NCI-H187 treated with DMSO at 0.1 percent for 48 hours (cell line): ENCODE measurements around the gene TP53TG3.
"Not testable (repeated sequence)": the region's sequence is repeated elsewhere in the genome, so short reads cannot be mapped to it uniquely, and the experiment has no call there.

Source experiments
- DNase-seq: peaks from one replicate; lab custom pipeline; 2025; lab: John Stamatoyannopoulos, UW

TP53TG3 gene, protein sequence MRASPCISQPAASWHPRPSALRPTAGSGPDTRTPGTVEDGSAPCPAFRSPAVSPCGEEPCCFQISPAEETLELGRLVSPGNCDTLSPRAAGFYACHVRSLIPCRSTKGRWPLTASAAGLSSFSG

GRCh38 chr16:32676065-32676464 lies at the start of gene TP53TG3:
TSS of gene TP53TG3 (minus strand) at chr16:32676165. CDS start at chr16:32676097, 68 bp downstream.
- not testable (repeated sequence) for DNase-seq

DNA sequence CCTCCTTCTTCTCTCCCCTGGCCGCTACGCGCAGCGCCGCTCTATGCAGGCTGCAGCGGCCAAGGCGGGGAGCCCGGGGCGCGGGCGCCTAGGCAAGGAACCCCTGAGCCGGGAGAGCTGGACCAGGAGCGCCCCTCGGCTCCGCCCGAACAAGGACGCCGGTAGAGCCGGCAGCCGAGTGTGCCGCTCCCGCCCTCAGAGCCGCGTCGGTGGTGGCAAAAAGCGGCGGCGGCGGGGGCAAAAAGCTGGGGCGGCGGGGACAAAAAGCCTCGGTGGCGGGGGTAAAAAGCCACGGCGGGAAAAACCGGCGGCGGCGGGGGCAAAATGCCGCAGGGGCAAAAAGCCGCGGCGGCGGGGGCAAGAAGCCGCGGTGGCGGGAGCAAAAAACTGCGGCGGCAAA lies 25.1 kb downstream of the TP53TG3 start:
- DNase-seq: not testable (repeated sequence)

DNA sequence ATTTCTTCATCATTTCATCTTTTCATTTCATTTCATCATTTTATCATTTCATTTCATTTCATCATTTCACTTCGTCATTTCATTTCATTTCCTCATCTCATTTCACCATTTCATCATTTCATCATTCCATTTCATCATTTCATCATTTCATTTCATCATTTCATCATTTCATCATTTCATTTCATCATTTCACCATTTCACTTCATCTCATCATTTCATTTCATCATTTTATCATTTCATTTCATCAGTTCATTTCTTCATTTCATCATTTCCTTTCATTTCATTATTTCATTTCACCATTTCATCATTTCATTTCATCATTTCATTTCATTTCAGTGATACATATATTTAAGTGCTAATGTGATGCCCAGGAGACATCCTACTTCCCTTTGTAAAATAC lies 28.4 kb downstream of the TP53TG3 start:
- not testable (repeated sequence) for DNase-seq

GRCh38 chr16:32646780-32647179 lies 29.2 kb downstream of the TP53TG3 start:
- DNase-seq: not testable (repeated sequence)

- DNase-seq: not testable (repeated sequence)
Measured at GRCh38 chr16:32646177-32646576, 29.8 kb downstream of the TP53TG3 start.

GRCh38 chr16:32645278-32645908 lies 30.6 kb downstream of the TP53TG3 start:
- DNase-seq: not testable (repeated sequence)

GRCh38 chr16:32644715-32645114 lies 31.2 kb downstream of the TP53TG3 start:
- not testable (repeated sequence) for DNase-seq

DNA sequence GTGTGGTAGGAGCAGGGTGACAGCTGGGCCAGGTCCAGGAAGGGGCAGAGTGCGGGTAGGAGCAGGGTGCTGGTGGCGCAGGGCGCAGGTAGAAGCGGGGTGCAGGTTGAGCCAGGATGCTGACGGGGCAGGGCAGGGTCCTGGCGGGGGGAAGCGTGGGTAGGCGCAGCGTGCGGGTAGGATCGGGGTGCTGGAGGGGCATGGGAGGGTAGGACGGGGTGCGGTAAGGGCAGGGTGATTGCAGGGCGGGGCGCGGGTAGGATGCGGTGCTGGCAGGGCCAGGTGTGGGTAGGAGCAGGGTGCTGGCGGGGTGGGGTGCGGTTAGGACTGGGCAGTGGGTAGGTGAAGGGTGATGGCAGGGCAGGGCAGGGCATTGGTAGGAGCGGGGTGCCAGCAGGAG lies 38.4 kb downstream of the TP53TG3 start:
- DNase-seq: not testable (repeated sequence)

- DNase-seq: not testable (repeated sequence)
Measured at GRCh38 chr16:32632096-32632495, 43.9 kb downstream of the TP53TG3 start.
